HCT116 (cell line): ENCODE measurements around the gene PDCD6IP.
"Not testable (repeated sequence)": the region's sequence is repeated elsewhere in the genome, so short reads cannot be mapped to it uniquely, and the experiment has no call there.

Source experiments
- CTCF ChIP-seq, 3 experiments: fragments of 200-600 bp in 1 of 3; sonication (generic) in 1 of 3; IDR thresholded peaks in 2 of 3; conservative IDR thresholded peaks in 1 of 3; 2 replicates each; pipeline ENCODE4 v1.5.1; 2012 to 2017; ENCODE audit warnings: low read depth in 2 of 3, low read length in 2 of 3, antibody characterized with exemption in 1 of 3, borderline replicate concordance in 1 of 3, control low read depth in 1 of 3, mild to moderate bottlenecking in 1 of 3, mixed read lengths in 1 of 3, mixed run types in 1 of 3, moderate library complexity in 1 of 3; ENCODE audit not compliant: insufficient read depth in 1 of 3
- EZH2phosphoT487 ChIP-seq: fragments of 200-600 bp; IDR thresholded peaks from 2 replicates; pipeline ENCODE4 v1.6.1; 2018; ENCODE audit warnings: antibody characterized with exemption, borderline replicate concordance
- MAX ChIP-seq: IDR thresholded peaks from 2 replicates; pipeline ENCODE4 v1.6.1; 2012
- POLR2A ChIP-seq: IDR thresholded peaks from 2 replicates; pipeline ENCODE4 v1.7.0; 2011; ENCODE audit warnings: borderline replicate concordance; ENCODE audit not compliant: insufficient read depth, insufficient read length; ENCODE audit errors: extremely low read depth
- REST ChIP-seq: IDR thresholded peaks from 2 replicates; pipeline ENCODE4 v1.6.1; 2012; ENCODE audit warnings: low read depth
- SP1 ChIP-seq: IDR thresholded peaks from 2 replicates; pipeline ENCODE4 v1.6.1; 2012; ENCODE audit warnings: low read depth

- TF ChIP-seq EZH2phosphoT487; SP1; MAX; POLR2A; REST; CTCF (IDR thresholded peaks at IDR 0.05 in 2 of 3, conservative IDR thresholded peaks at IDR 0.05 in 1 of 3; ENCODE audit: borderline replicate concordance in 1 of 3, insufficient read depth in 1 of 3, low read depth in 2 of 3, low read length in 2 of 3): not testable (repeated sequence)
These were observed 38.8 kb downstream of the PDCD6IP start for GRCh38 chr3:33837182-33837581.
